Activated CD8-positive, alpha-beta T cell treated with anti-CD3 and anti-CD28 coated beads for 36 hours (primary cell): Measurements from ENCODE around the gene CTNNA3. TPM values are rescaled to one million over a fixed set of nuclear protein-coding genes. Genes with fewer than 3 reads are reported as not detected.
"Not testable (repeated sequence)": the region's sequence is repeated elsewhere in the genome, so short reads cannot be mapped to it uniquely, and the experiment has no call there.

ENCODE experiments used
- ATAC-seq: fragments of 200-7000 bp; cut with Tn5 transposase; one replicate; pipeline ENCODE4 v1.10.0; 2021; ENCODE audit warnings: mild to moderate bottlenecking, moderate library complexity
- CTCF ChIA-PET: fragments of 350-600 bp; sonication (Branson Sonifier 250); formaldehyde crosslinking; loops from one replicate; lab custom pipeline; 2021; ENCODE audit warnings: antibody characterized with exemption; lab: Charles Lee
- POLR2A ChIA-PET: fragments of 350-600 bp; sonication (Branson Sonifier 250); formaldehyde crosslinking; loops from one replicate; lab custom pipeline; 2021; ENCODE audit warnings: antibody characterized with exemption; lab: Charles Lee
- DNase-seq: peaks from one replicate; pipeline ENCODE4 v3.0.0-alpha.2; 2020
- H3K27ac Mint-ChIP-seq: one replicate; pipeline ENCODE4 v1.8.0; 2021; ENCODE audit warnings: mild to moderate bottlenecking, mixed read lengths
- H3K27me3 Mint-ChIP-seq: one replicate; pipeline ENCODE4 v1.8.0; 2021; ENCODE audit warnings: mixed read lengths
- H3K36me3 Mint-ChIP-seq: one replicate; pipeline ENCODE4 v1.8.0; 2021; ENCODE audit warnings: low read depth, mixed read lengths
- H3K4me1 Mint-ChIP-seq: one replicate; pipeline ENCODE4 v1.8.0; 2021; ENCODE audit warnings: low read depth, mixed read lengths
- H3K4me3 Mint-ChIP-seq: one replicate; pipeline ENCODE4 v1.8.0; 2021; ENCODE audit warnings: mild to moderate bottlenecking, moderate library complexity, mixed read lengths
- H3K9me3 Mint-ChIP-seq: one replicate; pipeline ENCODE4 v1.8.0; 2021; ENCODE audit warnings: mixed read lengths
- CTCF ChIP-seq: fragments of 200-600 bp; IDR thresholded peaks from one replicate; pipeline ENCODE4 v1.8.0; 2022; ENCODE audit warnings: antibody characterized with exemption, mild to moderate bottlenecking
- intact Hi-C: fragments of 100-400 bp; cut with micrococcal nuclease; formaldehyde crosslinking; loops from one replicate; pipeline ENCODE4 v1.10.0; 2022
- total RNA-seq, 2 experiments: library from RNA; stranded (reverse); gene quantifications; one replicate each; pipeline ENCODE4 v1.2.3, GENCODE V29; 2021

The CTNNA3 gene
- total RNA-seq, 2 experiments from 2014 or later, result not detected

DNA sequence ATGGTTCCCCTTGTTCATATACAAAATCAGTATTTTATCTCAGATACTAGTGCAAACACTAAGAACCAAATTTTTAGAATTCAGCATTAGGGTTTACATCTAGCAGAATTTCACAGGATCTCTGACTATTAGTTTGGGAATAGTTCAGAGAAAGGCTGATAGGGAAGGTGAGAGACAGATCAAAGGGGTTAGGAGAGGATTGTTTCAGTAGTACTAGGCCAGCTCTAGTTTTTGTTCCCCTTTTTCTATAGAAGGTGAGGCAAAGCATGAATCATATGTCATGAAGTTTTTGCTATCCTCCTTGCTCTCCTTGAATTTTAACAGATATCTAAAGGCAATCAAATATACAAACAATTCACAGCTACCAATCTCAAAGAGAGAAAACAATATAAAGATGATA, 26.1 kb upstream of the CTNNA3 start:
- Mint-ChIP-seq H3K36me3 (no peaks in the 10 kb centered on the region), H3K27me3 (no peaks in the 10 kb centered on the region), H3K27ac (no peak overlapping the region), H3K9me3 (no peaks in the 10 kb centered on the region), H3K4me1 (no peaks in the 10 kb centered on the region), H3K4me3 (no peak overlapping the region)
- no peak for TF ChIP-seq CTCF
- ChIA-PET CTCF (interaction anchor here (0.9 to 1.7 kb wide), 3 partner anchors 58 to 105 kb away, joined by 3 to 6 read pairs (median 4); no protein-coding TSS in a partner anchor), POLR2A (no interaction called here)
- intact Hi-C loops, result no loop called here
- DNase-seq (no peak), ATAC-seq (no peak)

DNA sequence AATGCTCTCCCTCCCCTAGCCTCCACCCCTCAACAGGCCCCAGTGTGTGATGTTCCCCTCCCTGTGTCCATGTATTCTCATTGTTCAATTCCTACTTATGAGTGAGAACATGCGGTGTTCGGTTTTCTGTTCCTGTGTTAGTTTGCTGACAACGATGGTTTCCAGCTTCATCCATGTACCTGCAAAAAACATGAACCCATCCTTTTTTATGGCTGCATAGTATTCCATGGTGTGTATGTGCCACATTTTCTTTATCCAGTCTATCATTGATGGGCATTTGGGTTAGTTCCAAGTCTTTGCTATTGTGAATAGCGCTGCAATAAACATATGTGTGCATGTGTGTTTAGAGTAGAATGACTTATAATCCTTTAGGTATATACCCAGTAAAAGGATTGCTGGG, 20.5 kb upstream of the CTNNA3 start:
- CTCF ChIA-PET, H3K4me1 Mint-ChIP-seq, POLR2A ChIA-PET, intact Hi-C loops, H3K36me3 Mint-ChIP-seq, H3K27ac Mint-ChIP-seq, H3K9me3 Mint-ChIP-seq, ATAC-seq, H3K4me3 Mint-ChIP-seq, DNase-seq, H3K27me3 Mint-ChIP-seq: not testable (repeated sequence)

DNA sequence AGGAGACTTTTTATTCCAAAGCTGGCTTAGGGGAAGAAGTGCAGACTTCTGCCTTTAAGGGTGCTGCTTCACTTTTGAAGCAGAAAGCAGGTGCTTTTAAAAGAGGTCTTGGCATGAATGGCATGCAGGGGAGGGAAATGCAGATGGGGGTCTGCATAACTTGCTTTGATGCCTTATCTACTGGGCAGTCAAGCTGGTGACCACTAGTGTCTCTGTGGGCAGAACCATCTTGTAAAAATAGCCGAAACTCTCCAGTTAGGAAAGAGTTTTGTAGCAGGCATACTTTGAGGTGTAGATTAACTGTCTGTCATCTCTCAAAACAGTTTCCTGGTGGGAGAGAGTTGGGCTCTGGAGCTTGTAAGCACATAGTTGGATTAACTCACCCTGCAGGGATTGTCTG, 9.9 kb upstream of the CTNNA3 start:
- ATAC-seq (no peak), DNase-seq (no peak)
- Mint-ChIP-seq H3K36me3 (no peaks in the 10 kb centered on the region), H3K4me1 (no peaks in the 10 kb centered on the region), H3K27ac (no peak overlapping the region), H3K4me3 (no peak overlapping the region), H3K9me3 (peaks cover under 1% of the 10 kb centered on the region), H3K27me3 (peaks cover 4% of the 10 kb centered on the region)
- intact Hi-C loops, result no loop called here
- TF ChIP-seq CTCF, result no peak
- ChIA-PET CTCF (interaction anchor here (0.9 to 3.9 kb wide), 3 partner anchors 8 to 74 kb away, joined by 3 to 27 read pairs (median 19); no protein-coding TSS in a partner anchor), POLR2A (no interaction called here)

DNA sequence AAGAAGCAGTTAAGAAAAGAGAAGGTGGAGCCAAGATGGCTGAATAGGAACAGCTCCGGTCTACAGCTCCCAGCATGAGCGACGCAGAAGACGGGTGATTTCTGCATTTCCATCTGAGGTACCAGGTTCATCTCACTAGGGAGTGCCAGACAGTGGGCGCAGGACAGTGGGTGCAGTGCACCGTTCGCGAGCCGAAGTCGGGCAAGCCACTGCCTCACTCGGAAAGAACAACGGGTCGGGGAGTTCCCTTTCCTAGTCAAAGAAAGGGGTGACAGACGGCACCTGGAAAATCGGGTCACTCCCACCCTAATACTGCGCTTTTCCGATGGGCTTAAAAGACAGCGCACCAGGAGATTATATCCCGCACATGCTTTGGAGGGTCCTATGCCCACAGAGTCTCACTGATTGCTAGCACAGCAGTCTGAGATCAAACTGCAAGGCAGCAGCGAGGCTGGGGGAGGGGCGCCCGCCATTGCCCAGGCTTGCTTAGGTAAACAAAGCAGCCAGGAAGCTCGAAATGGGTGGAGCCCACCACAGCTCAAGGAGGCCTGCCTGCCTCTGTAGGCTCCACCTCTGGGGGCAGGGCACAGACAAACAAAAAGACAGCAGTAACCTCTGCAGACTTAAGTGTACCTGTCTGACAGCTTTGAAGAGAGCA, 3.7 kb upstream of the CTNNA3 start:
- H3K4me3 Mint-ChIP-seq, CTCF ChIA-PET, POLR2A ChIA-PET, intact Hi-C loops, H3K4me1 Mint-ChIP-seq, H3K27ac Mint-ChIP-seq, ATAC-seq, DNase-seq, H3K36me3 Mint-ChIP-seq, H3K9me3 Mint-ChIP-seq: not testable (repeated sequence)
- peaks cover 20% of the 10 kb centered on the region for H3K27me3 Mint-ChIP-seq

- no peaks in the 10 kb centered on the region for H3K4me1 Mint-ChIP-seq
- ChIA-PET POLR2A (no interaction called here), CTCF (interaction anchor here (0.7 to 6.3 kb wide), 24 partner anchors 9 to 458 kb away, joined by 3 to 225 read pairs (median 6); no protein-coding TSS in a partner anchor)
- no peaks in the 10 kb centered on the region for H3K36me3 Mint-ChIP-seq
- H3K27ac Mint-ChIP-seq, result no peak overlapping the region
- no peaks in the 10 kb centered on the region for H3K9me3 Mint-ChIP-seq
- no peak for TF ChIP-seq CTCF
- intact Hi-C loops, result no loop called here
- ATAC-seq (no peak), DNase-seq (no peak)
- no peak overlapping the region for H3K4me3 Mint-ChIP-seq
- peaks cover 23% of the 10 kb centered on the region for H3K27me3 Mint-ChIP-seq
These were observed 2.2 kb upstream of the CTNNA3 start for GRCh38 chr10:67698164-67698563.

GRCh38 chr10:67697724-67698131, 1.7 kb upstream of the CTNNA3 start:
- no peak overlapping the region for H3K27ac Mint-ChIP-seq
- H3K36me3 Mint-ChIP-seq, result no peaks in the 10 kb centered on the region
- peak; percentile 75 for TF ChIP-seq CTCF
- H3K4me3 Mint-ChIP-seq, result no peak overlapping the region
- intact Hi-C loops, result loop anchor here (1.0 kb wide), 1 partner anchor 82 kb away; no protein-coding TSS in a partner anchor
- ATAC-seq, result peak; percentile 83
- H3K9me3 Mint-ChIP-seq, result no peaks in the 10 kb centered on the region
- CTCF ChIA-PET, result interaction anchor here (0.6 to 6.3 kb wide), 33 partner anchors 8 to 458 kb away, joined by 3 to 225 read pairs (median 5); partner anchors contain the start of gene DNAJC12
- POLR2A ChIA-PET, result interaction anchor here (0.7 kb wide), 1 partner anchor 10 kb away, joined by 5 read pairs; no protein-coding TSS in a partner anchor
- H3K4me1 Mint-ChIP-seq, result no peaks in the 10 kb centered on the region
- DNase-seq, result peak; percentile 9
- H3K27me3 Mint-ChIP-seq, result peaks cover 28% of the 10 kb centered on the region
